Ishikawa (cell line): ENCODE measurements around the gene NUCKS1.

Experiments used
- CEBPB ChIP-seq: IDR thresholded peaks from 2 replicates; pipeline ENCODE4 v1.6.1; 2012
- CREB1 ChIP-seq: IDR thresholded peaks from 2 replicates; pipeline ENCODE4 v1.6.1; 2012; ENCODE audit warnings: low read depth
- EGR1 ChIP-seq: IDR thresholded peaks from 2 replicates; pipeline ENCODE4 v1.6.1; 2012
- EP300 ChIP-seq: IDR thresholded peaks from 2 replicates; pipeline ENCODE4 v1.6.1; 2012; ENCODE audit warnings: borderline replicate concordance
- FOXM1 ChIP-seq: IDR thresholded peaks from 2 replicates; pipeline ENCODE4 v1.6.1; 2012; ENCODE audit warnings: low read depth, borderline replicate concordance
- NFIC ChIP-seq: IDR thresholded peaks from 2 replicates; pipeline ENCODE4 v1.6.1; 2012
- RAD21 ChIP-seq: IDR thresholded peaks from 2 replicates; pipeline ENCODE4 v1.6.1; 2012; ENCODE audit warnings: low read depth
- TAF1 ChIP-seq: IDR thresholded peaks from 2 replicates; pipeline ENCODE4 v1.6.1; 2012; ENCODE audit warnings: low read depth, mild to moderate bottlenecking
- TCF12 ChIP-seq: IDR thresholded peaks from 2 replicates; pipeline ENCODE4 v1.6.1; 2012; ENCODE audit warnings: low read depth
- TEAD4 ChIP-seq: IDR thresholded peaks from 2 replicates; pipeline ENCODE4 v1.6.1; 2012
- YY1 ChIP-seq: IDR thresholded peaks from 2 replicates; pipeline ENCODE4 v1.6.1; 2012; ENCODE audit warnings: low read depth
- ZBTB7A ChIP-seq: IDR thresholded peaks from 2 replicates; pipeline ENCODE4 v1.6.1; 2012; ENCODE audit warnings: low read depth
- TF ChIP-seq, protein P1 (sequence below): IDR thresholded peaks from 2 replicates; pipeline ENCODE4 v1.6.1; 2012
- TF ChIP-seq, protein P2 (sequence below): IDR thresholded peaks from 2 replicates; pipeline ENCODE4 v1.6.1; 2012
- TF ChIP-seq, protein P3 (sequence below): IDR thresholded peaks from 2 replicates; pipeline ENCODE4 v1.6.1; 2012; ENCODE audit warnings: low read depth, mild to moderate bottlenecking

The NUCKS1 gene

GRCh38 chr1:205711105-205712048, 38.6 kb downstream of the NUCKS1 start:
- TF ChIP-seq RAD21: peak; percentile 64
- TF ChIP-seq, protein P1, sequence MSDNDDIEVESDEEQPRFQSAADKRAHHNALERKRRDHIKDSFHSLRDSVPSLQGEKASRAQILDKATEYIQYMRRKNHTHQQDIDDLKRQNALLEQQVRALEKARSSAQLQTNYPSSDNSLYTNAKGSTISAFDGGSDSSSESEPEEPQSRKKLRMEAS: no peak
- TF ChIP-seq TEAD4: 0 out of 2 replicates have a peak, but pooled peaks have one; percentile 28
- TF ChIP-seq CREB1: no peak

DNA sequence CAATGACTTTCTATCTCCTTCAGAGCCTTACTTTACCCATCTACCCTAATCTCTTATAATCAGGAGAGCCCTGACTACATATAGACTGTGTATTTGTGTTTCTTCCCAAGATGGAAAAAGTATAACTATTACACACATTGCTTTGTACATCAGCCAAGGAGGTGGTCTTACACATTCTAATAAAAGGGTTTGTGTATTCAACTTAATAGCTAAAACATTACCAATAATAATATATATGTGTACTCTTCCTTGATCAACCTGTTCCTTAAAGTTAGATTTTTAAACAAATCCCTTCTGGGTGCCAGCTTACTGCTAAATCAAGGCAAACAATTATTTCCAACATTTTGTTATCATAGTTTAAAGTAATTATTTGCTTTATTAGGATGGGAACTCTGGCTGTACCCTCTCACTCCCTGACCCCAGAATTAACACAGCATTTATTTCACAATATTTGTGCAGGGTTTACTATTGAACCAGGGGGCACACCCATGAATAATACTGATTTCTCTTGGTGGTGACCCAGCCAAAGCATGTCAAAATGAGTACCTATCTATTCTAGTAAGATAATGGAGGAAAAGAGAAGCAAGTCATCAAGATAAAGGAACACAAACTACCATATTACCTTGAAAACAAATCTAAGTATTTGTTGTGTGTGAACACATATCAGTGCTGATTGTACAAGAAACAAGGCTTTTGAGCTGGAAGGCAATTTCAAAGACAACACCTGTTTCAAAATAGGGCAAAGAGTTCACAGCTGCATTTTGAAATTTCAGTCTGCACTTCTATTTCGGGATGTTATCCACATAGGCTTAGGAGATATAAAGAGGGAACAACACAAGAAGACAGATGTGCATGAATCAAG, 39.5 kb downstream of the NUCKS1 start:
- TF ChIP-seq CREB1 (no peak), NFIC (no peak), RAD21 (no peak), TCF12 (no peak), YY1 (no peak), TAF1 (no peak), TEAD4 (no peak), ZBTB7A (no peak), CEBPB (no peak), EP300 (no peak), EGR1 (no peak)
- TF ChIP-seq, protein P2, sequence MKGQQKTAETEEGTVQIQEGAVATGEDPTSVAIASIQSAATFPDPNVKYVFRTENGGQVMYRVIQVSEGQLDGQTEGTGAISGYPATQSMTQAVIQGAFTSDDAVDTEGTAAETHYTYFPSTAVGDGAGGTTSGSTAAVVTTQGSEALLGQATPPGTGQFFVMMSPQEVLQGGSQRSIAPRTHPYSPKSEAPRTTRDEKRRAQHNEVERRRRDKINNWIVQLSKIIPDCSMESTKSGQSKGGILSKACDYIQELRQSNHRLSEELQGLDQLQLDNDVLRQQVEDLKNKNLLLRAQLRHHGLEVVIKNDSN: no peak
- TF ChIP-seq, protein P3, sequence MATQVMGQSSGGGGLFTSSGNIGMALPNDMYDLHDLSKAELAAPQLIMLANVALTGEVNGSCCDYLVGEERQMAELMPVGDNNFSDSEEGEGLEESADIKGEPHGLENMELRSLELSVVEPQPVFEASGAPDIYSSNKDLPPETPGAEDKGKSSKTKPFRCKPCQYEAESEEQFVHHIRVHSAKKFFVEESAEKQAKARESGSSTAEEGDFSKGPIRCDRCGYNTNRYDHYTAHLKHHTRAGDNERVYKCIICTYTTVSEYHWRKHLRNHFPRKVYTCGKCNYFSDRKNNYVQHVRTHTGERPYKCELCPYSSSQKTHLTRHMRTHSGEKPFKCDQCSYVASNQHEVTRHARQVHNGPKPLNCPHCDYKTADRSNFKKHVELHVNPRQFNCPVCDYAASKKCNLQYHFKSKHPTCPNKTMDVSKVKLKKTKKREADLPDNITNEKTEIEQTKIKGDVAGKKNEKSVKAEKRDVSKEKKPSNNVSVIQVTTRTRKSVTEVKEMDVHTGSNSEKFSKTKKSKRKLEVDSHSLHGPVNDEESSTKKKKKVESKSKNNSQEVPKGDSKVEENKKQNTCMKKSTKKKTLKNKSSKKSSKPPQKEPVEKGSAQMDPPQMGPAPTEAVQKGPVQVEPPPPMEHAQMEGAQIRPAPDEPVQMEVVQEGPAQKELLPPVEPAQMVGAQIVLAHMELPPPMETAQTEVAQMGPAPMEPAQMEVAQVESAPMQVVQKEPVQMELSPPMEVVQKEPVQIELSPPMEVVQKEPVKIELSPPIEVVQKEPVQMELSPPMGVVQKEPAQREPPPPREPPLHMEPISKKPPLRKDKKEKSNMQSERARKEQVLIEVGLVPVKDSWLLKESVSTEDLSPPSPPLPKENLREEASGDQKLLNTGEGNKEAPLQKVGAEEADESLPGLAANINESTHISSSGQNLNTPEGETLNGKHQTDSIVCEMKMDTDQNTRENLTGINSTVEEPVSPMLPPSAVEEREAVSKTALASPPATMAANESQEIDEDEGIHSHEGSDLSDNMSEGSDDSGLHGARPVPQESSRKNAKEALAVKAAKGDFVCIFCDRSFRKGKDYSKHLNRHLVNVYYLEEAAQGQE: no peak
- TF ChIP-seq, protein P1: no peak

GRCh38 chr1:205709640-205710039, 40.3 kb downstream of the NUCKS1 start:
- TF ChIP-seq NFIC (no peak), RAD21 (no peak), EP300 (no peak), TEAD4 (no peak), TAF1 (no peak), CREB1 (no peak), TCF12 (no peak), YY1 (no peak)

- no peak for TF ChIP-seq CEBPB
- TF ChIP-seq CREB1: no peak
- TF ChIP-seq EGR1: no peak
- no peak for TF ChIP-seq YY1
- no peak for TF ChIP-seq ZBTB7A
- TF ChIP-seq TAF1: no peak
- no peak for TF ChIP-seq NFIC
- no peak for TF ChIP-seq EP300
- no peak for TF ChIP-seq FOXM1
- TF ChIP-seq, protein P3: no peak
- TF ChIP-seq, protein P1: no peak
- TF ChIP-seq, protein P2: no peak
- TF ChIP-seq RAD21: no peak
- TF ChIP-seq TCF12: no peak
- no peak for TF ChIP-seq TEAD4
Observed at GRCh38 chr1:205709059-205709398, 41.0 kb downstream of the NUCKS1 start.
